ENCODE measurements around the gene WRAP73.

GRCh38 chr1:3610527-3611169 is 39.3 kb downstream of the WRAP73 start:
- TF ChIP-seq POLR2AphosphoS5 (IDR thresholded peaks at IDR 0.05) (no peak), CTCF (IDR thresholded peaks at IDR 0.05) (no peak)

All from transverse colon (tissue), 4 donors.